NCI-H1417 treated with DMSO at 0.1 percent for 48 hours (cell line): ENCODE data around the gene TECRL.

Experiments
- DNase-seq: peaks from one replicate; lab custom pipeline; 2025; lab: John Stamatoyannopoulos, UW

Gene TECRL

GRCh38 chr4:64409300-64409699, at the start of gene TECRL:
TSS of gene TECRL (minus strand) at chr4:64409450. CDS start at chr4:64409351, 99 bp downstream.
- no peak for DNase-seq

- DNase-seq: no peak
These were observed 23.4 kb upstream of the TECRL start for GRCh38 chr4:64432674-64433073.

GRCh38 chr4:64430933-64431332, 21.7 kb upstream of the TECRL start:
- DNase-seq: no peak

- no peak for DNase-seq
These were observed 8.7 kb upstream of the TECRL start for GRCh38 chr4:64417974-64418373.

- DNase-seq: no peak
These were observed 2.2 kb downstream of the TECRL start for GRCh38 chr4:64407000-64407399.

GRCh38 chr4:64405761-64406160, 3.5 kb downstream of the TECRL start:
- DNase-seq: no peak

- DNase-seq: no peak
These were observed 6.6 kb downstream of the TECRL start for GRCh38 chr4:64402684-64403083.

- no peak for DNase-seq
These were observed 9.7 kb downstream of the TECRL start for GRCh38 chr4:64399313-64400109.

GRCh38 chr4:64394469-64394868, 14.8 kb downstream of the TECRL start:
- DNase-seq: no peak

- DNase-seq: no peak
These were observed 21.0 kb downstream of the TECRL start for GRCh38 chr4:64388252-64388651.

GRCh38 chr4:64385220-64385619, 24.0 kb downstream of the TECRL start:
- DNase-seq: no peak

GRCh38 chr4:64384237-64385203, 24.7 kb downstream of the TECRL start:
- no peak for DNase-seq

GRCh38 chr4:64368741-64369140, 40.5 kb downstream of the TECRL start:
- DNase-seq: no peak

GRCh38 chr4:64361399-64361740, 47.9 kb downstream of the TECRL start:
- no peak for DNase-seq

GRCh38 chr4:64360664-64361398, 48.4 kb downstream of the TECRL start:
- no peak for DNase-seq

GRCh38 chr4:64359489-64359888, 49.8 kb downstream of the TECRL start:
- DNase-seq: peak; percentile 68

GRCh38 chr4:64353904-64354303, 55.3 kb downstream of the TECRL start:
- DNase-seq: no peak

- DNase-seq: no peak
These were observed 67.5 kb downstream of the TECRL start for GRCh38 chr4:64341711-64342110.

GRCh38 chr4:64340218-64341110, 68.8 kb downstream of the TECRL start:
- no peak for DNase-seq

GRCh38 chr4:64334964-64335363, 74.3 kb downstream of the TECRL start:
- no peak for DNase-seq

- no peak for DNase-seq
These were observed 79.1 kb downstream of the TECRL start for GRCh38 chr4:64330143-64330542.
